Neutrophil (primary cell): ENCODE results near the gene CSRP3.

Experiments
- H3K27ac ChIP-seq: fragments of 200-600 bp; sonication (generic); 2 replicates; pipeline ENCODE4 v1.5.1; 2016; ENCODE audit warnings: mild to moderate bottlenecking, moderate library complexity
- H3K27me3 ChIP-seq: fragments of 200-600 bp; sonication (generic); 2 replicates; pipeline ENCODE4 v1.6.0; 2016; ENCODE audit warnings: mild to moderate bottlenecking
- H3K36me3 ChIP-seq: fragments of 200-600 bp; sonication (generic); 2 replicates; pipeline ENCODE4 v1.5.1; 2017
- H3K4me1 ChIP-seq, 2 experiments: fragments of 200-600 bp in 1 of 2; sonication (generic) in 1 of 2; 1 replicate in 1 of 2; 2 replicates in 1 of 2; pipeline versions ENCODE4 v1.5.1 to v1.6.1; 2013 to 2016; ENCODE audit warnings: low read depth in 1 of 2, low read length in 1 of 2, mild to moderate bottlenecking in 1 of 2, moderate library complexity in 1 of 2; ENCODE audit not compliant: control insufficient read depth in 1 of 2, insufficient read depth in 1 of 2
- H3K4me3 ChIP-seq, 2 experiments: fragments of 200-600 bp in 1 of 2; sonication (generic) in 1 of 2; 1 replicate in 1 of 2; 2 replicates in 1 of 2; pipeline ENCODE4 v1.5.1; 2013 to 2016; ENCODE audit warnings: low read depth in 1 of 2, low read length in 1 of 2, mild to moderate bottlenecking in 1 of 2, moderate library complexity in 1 of 2
- H3K9me3 ChIP-seq: fragments of 200-600 bp; sonication (generic); 2 replicates; pipeline ENCODE4 v1.5.1; 2016
- CTCF ChIP-seq: fragments of 200-600 bp; sonication (generic); IDR thresholded peaks from 2 replicates; pipeline ENCODE4 v1.5.1; 2016; ENCODE audit warnings: antibody characterized with exemption

The CSRP3 gene

GRCh38 chr11:19134004-19134403 is 67.8 kb downstream of the CSRP3 start:
- H3K4me1 ChIP-seq, result no peaks in the 10 kb centered on the region
- H3K9me3 ChIP-seq, result no peaks in the 10 kb centered on the region
- no peak overlapping the region for H3K27ac ChIP-seq
- H3K4me3 ChIP-seq, result no peak overlapping the region
- peaks cover 6% of the 10 kb centered on the region for H3K36me3 ChIP-seq
- TF ChIP-seq CTCF, result no peak
- no peaks in the 10 kb centered on the region for H3K27me3 ChIP-seq
